H1 (cell line): ENCODE results near the gene STKLD1. TPM values are rescaled to one million over a fixed set of nuclear protein-coding genes. Genes with fewer than 3 reads are reported as not detected.

Source experiments
- ATF2 ChIP-seq: IDR thresholded peaks from 2 replicates; pipeline ENCODE4 v1.6.1; 2012; ENCODE audit warnings: low read length, inconsistent platforms
- CHD7 ChIP-seq: fragments of 300-600 bp; sonication (generic); IDR thresholded peaks from 2 replicates; pipeline ENCODE4 v1.7.1; 2012; ENCODE audit warnings: low read length, moderate library complexity, mild to moderate bottlenecking, inconsistent platforms; ENCODE audit not compliant: insufficient replicate concordance
- E2F6 ChIP-seq: IDR thresholded peaks from 2 replicates; pipeline ENCODE4 v1.6.1; 2012; ENCODE audit warnings: inconsistent platforms
- GTF2F1 ChIP-seq: IDR thresholded peaks from 2 replicates; pipeline ENCODE4 v1.6.1; 2012; ENCODE audit warnings: low read depth, low read length, improper control_type of control experiment, borderline replicate concordance
- HDAC6 ChIP-seq: IDR thresholded peaks from one replicate; pipeline ENCODE4 v1.7.1; 2012; ENCODE audit warnings: low read depth, mild to moderate bottlenecking, inconsistent platforms, low read length, moderate library complexity
- RAD21 ChIP-seq, 2 experiments: IDR thresholded peaks in 1 of 2; conservative IDR thresholded peaks in 1 of 2; 2 replicates each; pipeline ENCODE4 v1.6.1; 2011; ENCODE audit warnings: low read depth in 2 of 2, low read length in 2 of 2, improper control_type of control experiment in 1 of 2, inconsistent platforms in 1 of 2, mild to moderate bottlenecking in 1 of 2, moderate library complexity in 1 of 2
- RFX5 ChIP-seq: IDR thresholded peaks from 2 replicates; pipeline ENCODE4 v1.6.1; 2011; ENCODE audit warnings: low read depth, low read length, improper control_type of control experiment, borderline replicate concordance
- SIN3A ChIP-seq, 2 experiments: IDR thresholded peaks in 1 of 2; conservative IDR thresholded peaks in 1 of 2; 2 replicates each; pipeline ENCODE4 v1.6.1; 2011 to 2012; ENCODE audit warnings: low read length in 2 of 2, improper control_type of control experiment in 1 of 2, low read depth in 1 of 2, mild to moderate bottlenecking in 1 of 2
- TEAD4 ChIP-seq: IDR thresholded peaks from 2 replicates; pipeline ENCODE4 v1.6.1; 2012; ENCODE audit warnings: low read depth, low read length, inconsistent platforms, mixed read lengths
- polyA plus RNA-seq, 7 experiments: library from polyadenylated mRNA; depleted of rRNA in 3 of 7; stranded (reverse) in 5 of 7; unstranded in 2 of 7; fragments of >200 nt in 5 of 7; fragments of 200-250 nt in 2 of 7; gene quantifications; 1 replicate in 5 of 7; 2 replicates in 1 of 7; 4 replicates in 1 of 7; pipeline versions ENCODE4 v1.2.1 to v1.2.3, GENCODE V29; 2011 to 2013; ENCODE audit warnings: missing spikeins in 2 of 7, mixed read lengths in 2 of 7
- total RNA-seq: library from RNA; stranded (reverse); fragmentation: NEBNext Ultra II Directional; extraction: Animal tissue kit (Norgen Biotek cat#: 25700); gene quantifications from 2 replicates; pipeline ENCODE4 v1.2.1, GENCODE V29; 2021

The STKLD1 gene
- total and polyA plus RNA-seq, 2 of the 8 experiments (the other 6 are each of a cell fraction or from before 2014, with no cell fraction given), result 0.26 TPM; not detected in 1

- TF ChIP-seq CHD7, result no peak
- no peak for TF ChIP-seq SIN3A (conservative IDR thresholded peaks at IDR 0.05 in 1 of 2, IDR thresholded peaks at IDR 0.05 in 1 of 2; ENCODE audit: low read depth in 1 of 2, low read length in 2 of 2)
- no peak for TF ChIP-seq RFX5
- no peak for TF ChIP-seq E2F6
- TF ChIP-seq TEAD4, result no peak
- TF ChIP-seq ATF2, result no peak
- TF ChIP-seq RAD21 (IDR thresholded peaks at IDR 0.05 in 1 of 2, conservative IDR thresholded peaks at IDR 0.05 in 1 of 2; ENCODE audit: low read depth in 2 of 2, low read length in 2 of 2), result no peak
- TF ChIP-seq GTF2F1, result no peak
- no peak for TF ChIP-seq HDAC6
Observed at GRCh38 chr9:133332381-133332730, 43.8 kb upstream of the STKLD1 start (continued).
